GM23248 (cell line): ENCODE data around the gene CEMP1.

Source experiments
- EZH2 ChIP-seq: fragments of 200-600 bp; sonication (generic); IDR thresholded peaks from 2 replicates; pipeline ENCODE4 v1.6.1; 2018; ENCODE audit warnings: antibody characterized with exemption, mild to moderate bottlenecking; ENCODE audit not compliant: insufficient read depth, poor library complexity, severe bottlenecking
- EZH2phosphoT487 ChIP-seq: fragments of 200-600 bp; sonication (generic); IDR thresholded peaks from 2 replicates; pipeline ENCODE4 v1.6.1; 2018; ENCODE audit warnings: antibody characterized with exemption, moderate library complexity, mild to moderate bottlenecking, low read depth; ENCODE audit not compliant: insufficient read depth

- TF ChIP-seq EZH2 (no peak), EZH2phosphoT487 (no peak)
Observed at GRCh38 chr16:2481676-2482075, 49.5 kb downstream of the CEMP1 start.
